Uterus (tissue), 4 donors: ENCODE results near the gene ZBTB12. TPM values are rescaled to one million over a fixed set of nuclear protein-coding genes. Genes with fewer than 3 reads are reported as not detected.

ENCODE experiments used
- DNase-seq, 2 donors: peaks; one replicate each; pipeline ENCODE4 v3.0.0-alpha.2; 2019 to 2020
- H3K27ac ChIP-seq, 2 donors: fragments of 200-600 bp; sonication (generic); 1 replicate in 1 of 2; 2 replicates in 1 of 2; pipeline ENCODE4 v1.5.1; 2016 to 2018
- H3K27me3 ChIP-seq, 2 donors: fragments of 200-600 bp; sonication (generic); one replicate each; pipeline ENCODE4 v1.5.1; 2018 to 2019; ENCODE audit warnings: control low read depth in 1 of 2
- H3K36me3 ChIP-seq, 2 donors: fragments of 200-600 bp; sonication (generic); one replicate each; pipeline ENCODE4 v1.5.1; 2019; ENCODE audit warnings: control low read depth in 1 of 2
- H3K4me1 ChIP-seq, 2 donors: fragments of 200-600 bp; sonication (generic); one replicate each; pipeline ENCODE4 v1.5.1; 2018 to 2019; ENCODE audit warnings: control low read depth in 1 of 2
- H3K4me3 ChIP-seq, 2 donors: fragments of 200-600 bp; sonication (generic); 1 replicate in 1 of 2; 2 replicates in 1 of 2; pipeline ENCODE4 v1.5.1; 2018 to 2019; ENCODE audit warnings: mild to moderate bottlenecking in 1 of 2
- H3K9me3 ChIP-seq, 2 donors: fragments of 200-600 bp; sonication (generic); one replicate each; pipeline ENCODE4 v1.5.1; 2019; ENCODE audit warnings: control low read depth in 1 of 2
- POLR2A ChIP-seq, 2 donors: fragments of 450-650 bp; IDR thresholded peaks; one replicate each; pipeline ENCODE4 v1.6.1; 2016; ENCODE audit warnings: antibody characterized with exemption in 2 of 2, mild to moderate bottlenecking in 1 of 2, moderate library complexity in 1 of 2
- intact Hi-C: fragments of 100-400 bp; cut with DNase I; formaldehyde crosslinking; loops from one replicate; pipeline ENCODE4 v1.15.1; 2023; ENCODE audit warnings: low total_unique reads
- total RNA-seq, 4 donors: library from RNA; depleted of rRNA in 3 of 4; stranded (reverse); fragments of >200 nt in 3 of 4; gene quantifications; one replicate each; pipeline versions ENCODE4 v1.1.0 to v1.2.4, GENCODE V29; 2014 to 2023
- TF ChIP-seq, protein P1 (sequence below), 4 experiments: fragments of 200-600 bp in 2 of 4; fragments of 450-650 bp in 2 of 4; sonication (generic) in 2 of 4; IDR thresholded peaks; one replicate each; pipeline ENCODE4 v1.5.1; 2016 to 2019; ENCODE audit warnings: antibody characterized with exemption in 4 of 4, mild to moderate bottlenecking in 2 of 4, moderate library complexity in 1 of 4
- donor health status: DM: yes; HTN: yes; CAD: no.

Gene ZBTB12, protein sequence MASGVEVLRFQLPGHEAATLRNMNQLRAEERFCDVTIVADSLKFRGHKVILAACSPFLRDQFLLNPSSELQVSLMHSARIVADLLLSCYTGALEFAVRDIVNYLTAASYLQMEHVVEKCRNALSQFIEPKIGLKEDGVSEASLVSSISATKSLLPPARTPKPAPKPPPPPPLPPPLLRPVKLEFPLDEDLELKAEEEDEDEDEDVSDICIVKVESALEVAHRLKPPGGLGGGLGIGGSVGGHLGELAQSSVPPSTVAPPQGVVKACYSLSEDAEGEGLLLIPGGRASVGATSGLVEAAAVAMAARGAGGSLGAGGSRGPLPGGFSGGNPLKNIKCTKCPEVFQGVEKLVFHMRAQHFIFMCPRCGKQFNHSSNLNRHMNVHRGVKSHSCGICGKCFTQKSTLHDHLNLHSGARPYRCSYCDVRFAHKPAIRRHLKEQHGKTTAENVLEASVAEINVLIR
- 10 to 100 TPM in 2 of 4 donors, 1 to 10 TPM in 1, not detected in 1; 2.4 to 15.3 (median 11.0) TPM for total RNA-seq

- H3K27ac ChIP-seq: peak within 1 kb of the TSS; percentile 91 to 96
- no peaks in the 10 kb centered on the region for H3K9me3 ChIP-seq
- H3K4me1 ChIP-seq: peaks cover 0 to 13% of the 10 kb centered on the region in 2 donors
- DNase-seq: peak; percentile 94 to 96
- no peaks in the 10 kb centered on the region for H3K36me3 ChIP-seq
- TF ChIP-seq, protein P1, sequence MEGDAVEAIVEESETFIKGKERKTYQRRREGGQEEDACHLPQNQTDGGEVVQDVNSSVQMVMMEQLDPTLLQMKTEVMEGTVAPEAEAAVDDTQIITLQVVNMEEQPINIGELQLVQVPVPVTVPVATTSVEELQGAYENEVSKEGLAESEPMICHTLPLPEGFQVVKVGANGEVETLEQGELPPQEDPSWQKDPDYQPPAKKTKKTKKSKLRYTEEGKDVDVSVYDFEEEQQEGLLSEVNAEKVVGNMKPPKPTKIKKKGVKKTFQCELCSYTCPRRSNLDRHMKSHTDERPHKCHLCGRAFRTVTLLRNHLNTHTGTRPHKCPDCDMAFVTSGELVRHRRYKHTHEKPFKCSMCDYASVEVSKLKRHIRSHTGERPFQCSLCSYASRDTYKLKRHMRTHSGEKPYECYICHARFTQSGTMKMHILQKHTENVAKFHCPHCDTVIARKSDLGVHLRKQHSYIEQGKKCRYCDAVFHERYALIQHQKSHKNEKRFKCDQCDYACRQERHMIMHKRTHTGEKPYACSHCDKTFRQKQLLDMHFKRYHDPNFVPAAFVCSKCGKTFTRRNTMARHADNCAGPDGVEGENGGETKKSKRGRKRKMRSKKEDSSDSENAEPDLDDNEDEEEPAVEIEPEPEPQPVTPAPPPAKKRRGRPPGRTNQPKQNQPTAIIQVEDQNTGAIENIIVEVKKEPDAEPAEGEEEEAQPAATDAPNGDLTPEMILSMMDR (IDR thresholded peaks at IDR 0.05): peak in 3 of 4 experiments; percentile 7 to 32 (median 16)
- peak; percentile 21 to 81 for TF ChIP-seq POLR2A (IDR thresholded peaks at IDR 0.05)
- intact Hi-C loops: no loop called here
- H3K4me3 ChIP-seq: peak within 1 kb of the TSS; percentile 39 to 64
- H3K27me3 ChIP-seq: no peaks in the 10 kb centered on the region
Measured at GRCh38 chr6:31901953-31902643, at the start of gene ZBTB12. Gene ZBTB12 (minus strand): TSS chr6:31902086. CDS start chr6:31901305, 781 bp downstream.

DNA sequence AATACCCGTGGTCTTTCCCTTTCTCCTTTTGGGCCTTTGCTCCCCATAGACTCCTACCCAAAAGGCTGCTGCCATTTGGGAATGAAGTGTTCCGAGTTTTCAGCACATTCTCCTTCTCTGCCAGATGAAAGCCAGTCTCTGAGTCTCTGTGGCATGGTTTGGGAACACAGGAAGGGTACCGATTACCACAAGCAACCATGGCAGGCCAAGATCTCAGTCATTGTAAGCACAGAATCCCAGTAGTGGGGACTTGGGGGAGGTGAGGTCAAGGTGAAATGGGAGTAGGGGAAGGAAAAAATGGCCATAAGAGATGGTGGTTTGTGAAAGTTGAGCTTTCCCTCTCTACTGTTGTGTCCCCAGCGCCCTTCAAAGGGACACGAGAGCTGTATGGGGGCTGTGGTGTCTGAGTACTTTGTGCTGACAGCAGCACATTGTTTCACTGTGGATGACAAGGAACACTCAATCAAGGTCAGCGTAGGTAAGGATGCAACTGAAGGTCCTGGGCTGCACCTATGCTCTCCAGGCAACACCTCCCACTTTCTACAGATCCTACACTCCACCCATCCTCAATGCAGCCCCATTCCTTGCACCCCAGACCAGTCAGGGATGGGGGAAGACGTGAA, 48.2 kb upstream of the ZBTB12 start:
- Histone ChIP-seq H3K36me3 (no peaks in the 10 kb centered on the region), H3K27ac (no peak overlapping the region), H3K27me3 (no peaks in the 10 kb centered on the region), H3K4me1 (no peaks in the 10 kb centered on the region), H3K4me3 (no peak overlapping the region), H3K9me3 (no peaks in the 10 kb centered on the region)
- intact Hi-C loops: no loop called here
- TF ChIP-seq POLR2A (IDR thresholded peaks at IDR 0.05): no peak
- TF ChIP-seq, protein P1 (IDR thresholded peaks at IDR 0.05): no peak
- no peak for DNase-seq

DNA sequence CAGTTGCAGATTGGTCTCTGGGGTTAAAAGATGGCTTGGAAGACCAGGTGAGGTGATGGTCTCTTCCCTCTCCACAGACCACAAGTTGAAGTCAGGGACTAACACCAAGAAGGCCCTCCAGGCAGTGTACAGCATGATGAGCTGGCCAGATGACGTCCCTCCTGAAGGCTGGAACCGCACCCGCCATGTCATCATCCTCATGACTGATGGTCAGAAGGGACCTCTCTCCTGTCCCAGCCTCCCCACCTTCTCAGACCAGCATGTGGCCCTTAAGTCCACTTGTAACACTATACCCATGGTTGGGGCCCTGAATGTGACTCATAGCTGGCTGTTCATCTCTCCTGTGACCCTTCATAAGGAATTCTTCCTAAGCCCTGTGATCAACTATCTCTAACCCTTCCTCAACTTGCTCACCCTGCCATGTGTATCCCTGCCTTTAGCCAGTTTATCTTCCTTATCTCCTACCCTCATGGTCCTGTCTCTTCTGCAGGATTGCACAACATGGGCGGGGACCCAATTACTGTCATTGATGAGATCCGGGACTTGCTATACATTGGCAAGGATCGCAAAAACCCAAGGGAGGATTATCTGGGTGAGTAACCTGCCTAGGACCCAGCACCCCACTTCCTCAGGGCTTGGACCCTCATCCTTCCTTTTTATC, 47.0 kb upstream of the ZBTB12 start:
- intact Hi-C loops: no loop called here
- H3K27ac ChIP-seq: no peak overlapping the region

GRCh38 chr6:31948306-31948705, 46.4 kb upstream of the ZBTB12 start:
- TF ChIP-seq, protein P1 (IDR thresholded peaks at IDR 0.05): no peak
- TF ChIP-seq POLR2A (IDR thresholded peaks at IDR 0.05): no peak
- Histone ChIP-seq H3K36me3 (no peaks in the 10 kb centered on the region), H3K27ac (no peak overlapping the region), H3K4me1 (no peaks in the 10 kb centered on the region), H3K9me3 (no peaks in the 10 kb centered on the region), H3K27me3 (no peaks in the 10 kb centered on the region), H3K4me3 (no peak overlapping the region)
- DNase-seq: no peak
- intact Hi-C loops: no loop called here

More for the DNA sequence above, 47.0 kb upstream of the ZBTB12 start:
- Histone ChIP-seq H3K36me3 (no peaks in the 10 kb centered on the region), H3K9me3 (no peaks in the 10 kb centered on the region), H3K4me3 (no peak overlapping the region), H3K27me3 (no peaks in the 10 kb centered on the region), H3K4me1 (no peaks in the 10 kb centered on the region)
- no peak for DNase-seq
- TF ChIP-seq, protein P1 (IDR thresholded peaks at IDR 0.05): no peak
- no peak for TF ChIP-seq POLR2A (IDR thresholded peaks at IDR 0.05)
